CD4-positive, alpha-beta T cell treated with Interleukin-15 for 1 hour (primary cell): ENCODE measurements around the gene SLC36A4.
"Not testable (repeated sequence)": the region's sequence is repeated elsewhere in the genome, so short reads cannot be mapped to it uniquely, and the experiment has no call there.

Experiments used
- DNase-seq: peaks from one replicate; pipeline ENCODE4 v3.0.0-alpha.2; 2020

SLC36A4 gene

GRCh38 chr11:93193731-93194130 lies 4.1 kb downstream of the SLC36A4 start:
- DNase-seq: no peak

- no peak for DNase-seq
Measured at GRCh38 chr11:93192163-93192562, 5.6 kb downstream of the SLC36A4 start.

GRCh38 chr11:93189462-93189861 lies 8.3 kb downstream of the SLC36A4 start:
- DNase-seq: no peak

GRCh38 chr11:93188726-93189125 lies 9.1 kb downstream of the SLC36A4 start:
- no peak for DNase-seq

- no peak for DNase-seq
Measured at GRCh38 chr11:93187290-93187689, 10.5 kb downstream of the SLC36A4 start.

- DNase-seq: not testable (repeated sequence)
Measured at GRCh38 chr11:93177891-93178290, 19.9 kb downstream of the SLC36A4 start.

GRCh38 chr11:93169950-93170561 lies 27.7 kb downstream of the SLC36A4 start:
- DNase-seq: no peak

GRCh38 chr11:93169143-93169542 lies 28.6 kb downstream of the SLC36A4 start:
- DNase-seq: no peak

GRCh38 chr11:93166862-93167261 lies 30.9 kb downstream of the SLC36A4 start:
- DNase-seq: no peak

- DNase-seq: no peak
Measured at GRCh38 chr11:93166194-93166593, 31.6 kb downstream of the SLC36A4 start.

GRCh38 chr11:93160808-93161207 lies 37.0 kb downstream of the SLC36A4 start:
- DNase-seq: no peak

GRCh38 chr11:93160156-93160555 lies 37.6 kb downstream of the SLC36A4 start:
- DNase-seq: no peak

GRCh38 chr11:93159721-93160120 lies 38.1 kb downstream of the SLC36A4 start:
- DNase-seq: no peak

GRCh38 chr11:93155738-93156137 lies 42.1 kb downstream of the SLC36A4 start:
- no peak for DNase-seq

- no peak for DNase-seq
Measured at GRCh38 chr11:93145390-93145915, 52.3 kb downstream of the SLC36A4 start.

- no peak for DNase-seq
Measured at GRCh38 chr11:93143800-93144199, 54.0 kb downstream of the SLC36A4 start.

- DNase-seq: no peak
Measured at GRCh38 chr11:93143186-93143585, 54.6 kb downstream of the SLC36A4 start.

- no peak for DNase-seq
Measured at GRCh38 chr11:93133488-93134109, 64.2 kb downstream of the SLC36A4 start.

- DNase-seq: no peak
Measured at GRCh38 chr11:93132836-93133235, 65.0 kb downstream of the SLC36A4 start.

- no peak for DNase-seq
Measured at GRCh38 chr11:93131709-93132108, 66.1 kb downstream of the SLC36A4 start.

GRCh38 chr11:93128574-93128973 lies 69.2 kb downstream of the SLC36A4 start:
- no peak for DNase-seq

- no peak for DNase-seq
Measured at GRCh38 chr11:93123351-93123898, 74.4 kb downstream of the SLC36A4 start.

GRCh38 chr11:93122535-93123235 lies 75.1 kb downstream of the SLC36A4 start:
- no peak for DNase-seq

- no peak for DNase-seq
Measured at GRCh38 chr11:93118276-93118675, 79.5 kb downstream of the SLC36A4 start.
